ENCODE results near the gene CGB1. TPM values are rescaled to one million over a fixed set of nuclear protein-coding genes. Genes with fewer than 3 reads are reported as not detected.

The CGB1 gene
- total RNA-seq, 2 experiments from 2014 or later, result not detected

DNA sequence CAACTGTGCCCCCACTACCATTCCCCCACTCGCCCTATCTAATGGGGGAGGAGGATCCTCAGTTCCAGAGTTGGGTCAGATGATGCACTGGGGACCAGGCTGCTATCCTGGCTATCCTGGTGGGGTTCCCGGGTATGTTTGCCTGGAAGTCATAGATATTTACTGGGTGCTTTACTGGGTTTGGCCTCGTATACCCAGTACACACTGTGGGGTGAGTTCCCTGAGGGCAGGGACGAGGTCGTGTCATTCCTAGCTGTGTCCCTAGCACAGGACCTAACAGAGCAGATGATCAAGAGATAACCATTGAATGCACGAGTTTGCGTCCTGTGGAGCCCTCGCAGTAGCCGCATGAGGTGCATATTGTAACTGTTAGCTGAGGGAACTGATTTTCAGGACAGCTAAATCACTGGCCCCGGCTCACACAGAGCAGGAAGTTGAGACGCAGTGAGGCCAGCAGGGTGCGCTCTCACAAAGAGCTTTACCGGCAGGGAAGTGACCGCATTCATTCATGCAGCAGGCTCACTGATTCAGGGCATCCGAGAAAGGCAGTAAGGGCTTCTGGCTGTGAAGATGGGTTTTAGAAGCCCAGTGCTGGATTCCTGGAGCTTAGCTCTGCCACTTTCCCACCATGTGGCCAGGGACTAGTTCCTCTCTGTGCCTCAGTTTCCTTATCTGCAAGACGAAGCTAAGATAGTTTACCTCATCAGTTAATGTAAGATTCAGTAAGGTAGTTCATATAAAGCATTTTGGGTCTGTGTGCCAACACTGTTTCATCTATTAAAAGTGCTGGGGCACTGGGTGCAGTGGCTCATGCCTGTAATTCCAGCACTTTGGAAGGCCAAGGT, 37.0 kb downstream of the CGB1 start:
- H3K4me1 ChIP-seq (ENCODE audit: insufficient read depth, low read length, poor library complexity, severe bottlenecking), result peaks cover 12% of the 10 kb centered on the region
- intact Hi-C loops (cut with micrococcal nuclease; ENCODE audit: unreplicated experiment), result no loop called here
- no peak overlapping the region for H3K27ac ChIP-seq (ENCODE audit: low read depth, low read length, poor library complexity, severe bottlenecking)
- DNase-seq (ENCODE audit: low spot score), result peak; percentile 78
- H3K4me3 ChIP-seq (ENCODE audit: low read depth, low read length, poor library complexity, severe bottlenecking), result no peak overlapping the region
- H3K79me2 ChIP-seq (ENCODE audit: insufficient read depth, low read depth, low read length), result peaks cover 37% of the 10 kb centered on the region
- no peak overlapping the region for H3K4me2 ChIP-seq (ENCODE audit: low read length)
- peaks cover 4% of the 10 kb centered on the region; the same call in 1 of the 2 replicates for H4K20me1 ChIP-seq (ENCODE audit: insufficient read depth, low read length)
- CTCF ChIA-PET (ENCODE audit: unreplicated experiment), result no interaction called here
- no peaks in the 10 kb centered on the region for H3K9me3 ChIP-seq (ENCODE audit: low read length)
- H2AFZ ChIP-seq (ENCODE audit: low read length), result no peak overlapping the region
- no TSS peak for BruUV-seq (replicated peaks)
- no peak for TF ChIP-seq EZH2phosphoT487 (IDR thresholded peaks at IDR 0.05; ENCODE audit: borderline replicate concordance, low read depth, low read length)
- TF ChIP-seq, protein P1, sequence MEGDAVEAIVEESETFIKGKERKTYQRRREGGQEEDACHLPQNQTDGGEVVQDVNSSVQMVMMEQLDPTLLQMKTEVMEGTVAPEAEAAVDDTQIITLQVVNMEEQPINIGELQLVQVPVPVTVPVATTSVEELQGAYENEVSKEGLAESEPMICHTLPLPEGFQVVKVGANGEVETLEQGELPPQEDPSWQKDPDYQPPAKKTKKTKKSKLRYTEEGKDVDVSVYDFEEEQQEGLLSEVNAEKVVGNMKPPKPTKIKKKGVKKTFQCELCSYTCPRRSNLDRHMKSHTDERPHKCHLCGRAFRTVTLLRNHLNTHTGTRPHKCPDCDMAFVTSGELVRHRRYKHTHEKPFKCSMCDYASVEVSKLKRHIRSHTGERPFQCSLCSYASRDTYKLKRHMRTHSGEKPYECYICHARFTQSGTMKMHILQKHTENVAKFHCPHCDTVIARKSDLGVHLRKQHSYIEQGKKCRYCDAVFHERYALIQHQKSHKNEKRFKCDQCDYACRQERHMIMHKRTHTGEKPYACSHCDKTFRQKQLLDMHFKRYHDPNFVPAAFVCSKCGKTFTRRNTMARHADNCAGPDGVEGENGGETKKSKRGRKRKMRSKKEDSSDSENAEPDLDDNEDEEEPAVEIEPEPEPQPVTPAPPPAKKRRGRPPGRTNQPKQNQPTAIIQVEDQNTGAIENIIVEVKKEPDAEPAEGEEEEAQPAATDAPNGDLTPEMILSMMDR (conservative IDR thresholded peaks at IDR 0.05; ENCODE audit: low read length), result peak; percentile 86
- H3K36me3 ChIP-seq (ENCODE audit: insufficient read depth, low read length), result peaks cover 83% of the 10 kb centered on the region
- H3K9me2 ChIP-seq (ENCODE audit: insufficient read depth, low read length), result no peaks in the 10 kb centered on the region
- POLR2A ChIA-PET, result no interaction called here

DNA sequence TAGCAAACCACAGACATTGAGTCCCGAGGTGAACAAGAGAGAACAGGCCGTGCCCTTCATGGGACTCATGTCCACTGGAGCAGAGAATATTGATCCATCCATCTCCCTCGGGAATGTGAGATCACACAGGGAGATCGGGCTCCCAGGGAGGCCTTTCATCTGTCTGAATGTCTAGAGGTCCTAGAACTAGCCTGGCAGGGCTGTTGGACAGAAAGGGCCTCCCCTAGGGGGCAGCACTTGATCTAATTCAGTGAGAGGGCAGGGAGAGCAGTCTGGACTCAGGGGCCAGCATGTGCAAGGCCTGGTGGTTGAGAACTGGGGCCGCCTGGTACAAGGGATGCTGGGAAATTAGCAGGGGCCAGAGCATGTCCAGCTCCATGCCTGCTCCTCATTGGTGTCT, 38.7 kb downstream of the CGB1 start:
- H4K20me1 ChIP-seq (ENCODE audit: insufficient read depth, low read length), result peaks cover 4% of the 10 kb centered on the region; the same call in 1 of the 2 replicates
- no TSS peak for BruUV-seq (replicated peaks)
- peaks cover 66% of the 10 kb centered on the region for H3K36me3 ChIP-seq (ENCODE audit: insufficient read depth, low read length)
- no peak overlapping the region for H3K4me3 ChIP-seq (ENCODE audit: low read depth, low read length, poor library complexity, severe bottlenecking)
- ChIA-PET CTCF (ENCODE audit: unreplicated experiment) (no interaction called here), POLR2A (interaction anchor here (0.6 to 0.8 kb wide), 3 partner anchors 11 to 334 kb away, joined by 3 to 5 read pairs (median 3); no protein-coding TSS in a partner anchor)
- H3K4me2 ChIP-seq (ENCODE audit: low read length), result no peak overlapping the region
- no peak overlapping the region for H3K27ac ChIP-seq (ENCODE audit: low read depth, low read length, poor library complexity, severe bottlenecking)
- peak; percentile 50 for DNase-seq (ENCODE audit: low spot score)
- no peaks in the 10 kb centered on the region for H3K9me2 ChIP-seq (ENCODE audit: insufficient read depth, low read length)
- H3K9me3 ChIP-seq (ENCODE audit: low read length), result no peaks in the 10 kb centered on the region
- no peak overlapping the region for H2AFZ ChIP-seq (ENCODE audit: low read length)
- H3K79me2 ChIP-seq (ENCODE audit: insufficient read depth, low read depth, low read length), result peaks cover 47% of the 10 kb centered on the region
- H3K4me1 ChIP-seq (ENCODE audit: insufficient read depth, low read length, poor library complexity, severe bottlenecking), result peaks cover 15% of the 10 kb centered on the region
- no peak for TF ChIP-seq EZH2phosphoT487 (IDR thresholded peaks at IDR 0.05; ENCODE audit: borderline replicate concordance, low read depth, low read length)
- TF ChIP-seq, protein P1 (conservative IDR thresholded peaks at IDR 0.05; ENCODE audit: low read length), result peak; percentile 78
- intact Hi-C loops (cut with micrococcal nuclease; ENCODE audit: unreplicated experiment), result no loop called here

DNA sequence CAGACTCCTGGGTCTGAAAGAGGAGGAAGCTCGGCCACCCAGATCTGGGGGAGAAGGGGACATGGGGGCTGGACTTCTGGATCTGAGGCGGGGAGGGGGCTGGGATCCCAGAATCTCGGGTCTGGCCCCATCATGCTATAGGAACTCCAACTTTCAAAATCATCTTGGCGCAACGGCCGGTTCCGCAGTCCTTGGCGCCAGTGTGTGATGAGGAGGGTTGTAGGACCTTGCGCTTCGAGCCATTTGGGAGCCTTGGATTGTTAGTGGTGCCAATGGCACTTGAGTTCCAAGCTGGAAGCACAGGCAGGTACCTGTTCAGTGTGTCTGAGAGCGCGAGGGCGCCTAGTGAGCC, 42.7 kb downstream of the CGB1 start:
- POLR2A ChIA-PET, result interaction anchor here (1.0 to 1.5 kb wide), 6 partner anchors 11 to 183 kb away, joined by 3 to 7 read pairs (median 4); partner anchors contain the start of genes BAX and BCAT2
- BruUV-seq (replicated peaks), result TSS peak; percentile 80

More for the DNA sequence above, 42.7 kb downstream of the CGB1 start:
- no peak for DNase-seq (ENCODE audit: low spot score)
- peaks cover 4% of the 10 kb centered on the region; the same call in 1 of the 2 replicates for H4K20me1 ChIP-seq (ENCODE audit: insufficient read depth, low read length)
- peak overlapping the region; percentile 97 for H3K4me3 ChIP-seq (ENCODE audit: low read depth, low read length, poor library complexity, severe bottlenecking)
- CTCF ChIA-PET (ENCODE audit: unreplicated experiment), result interaction anchor here (0.6 to 1.3 kb wide), 3 partner anchors 26 to 178 kb away, joined by 3 to 4 read pairs (median 4); no protein-coding TSS in a partner anchor
- peak overlapping the region; percentile 77 for H3K27ac ChIP-seq (ENCODE audit: low read depth, low read length, poor library complexity, severe bottlenecking)
- intact Hi-C loops (cut with micrococcal nuclease; ENCODE audit: unreplicated experiment), result no loop called here
- no peak for TF ChIP-seq EZH2phosphoT487 (IDR thresholded peaks at IDR 0.05; ENCODE audit: borderline replicate concordance, low read depth, low read length)
- TF ChIP-seq, protein P1 (conservative IDR thresholded peaks at IDR 0.05; ENCODE audit: low read length), result no peak
- peak overlapping the region; percentile 56; the same call in 1 of the 2 replicates for H2AFZ ChIP-seq (ENCODE audit: low read length)
- peak overlapping the region; percentile 78 for H3K4me2 ChIP-seq (ENCODE audit: low read length)
- no peaks in the 10 kb centered on the region for H3K9me3 ChIP-seq (ENCODE audit: low read length)
- H3K36me3 ChIP-seq (ENCODE audit: insufficient read depth, low read length), result peaks cover 32% of the 10 kb centered on the region
- H3K9me2 ChIP-seq (ENCODE audit: insufficient read depth, low read length), result no peaks in the 10 kb centered on the region
- peaks cover 61% of the 10 kb centered on the region for H3K79me2 ChIP-seq (ENCODE audit: insufficient read depth, low read depth, low read length)
- peaks cover 21% of the 10 kb centered on the region for H3K4me1 ChIP-seq (ENCODE audit: insufficient read depth, low read length, poor library complexity, severe bottlenecking)

All from OCI-LY7 (cell line).